ENCODE results near the gene TRIM71. TPM values are rescaled to one million over a fixed set of nuclear protein-coding genes. Genes with fewer than 3 reads are reported as not detected.

Gene TRIM71
- total and polyA plus RNA-seq, 2 of the 13 experiments (the other 11 are each of a cell fraction or from before 2014, with no cell fraction given), result 21.7 to 76.9 TPM

DNA sequence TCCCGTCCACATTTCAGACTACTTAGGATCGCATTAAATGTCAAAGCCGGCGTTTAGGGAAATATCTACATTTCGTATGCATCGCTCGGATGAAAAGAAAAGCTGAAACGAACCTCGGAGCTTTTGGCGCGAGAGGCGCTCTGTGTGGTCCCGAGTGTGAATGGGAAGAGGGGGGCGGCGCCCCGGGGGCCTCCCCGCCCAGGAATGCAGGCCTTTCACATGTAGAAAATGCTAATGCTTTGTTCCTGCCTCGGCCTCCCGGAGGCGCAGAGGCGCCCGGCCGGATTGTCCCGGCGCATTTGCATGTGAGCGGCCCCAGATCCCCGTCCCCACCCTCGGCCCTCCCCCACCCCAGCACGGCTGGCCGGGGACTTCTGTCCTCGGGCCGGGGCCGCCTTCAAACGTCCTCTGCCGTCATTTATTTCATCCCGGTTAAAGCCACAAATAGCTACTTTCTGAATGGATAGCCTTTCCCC lies 37.0 kb upstream of the TRIM71 start (continued):
- TF ChIP-seq, protein P1, sequence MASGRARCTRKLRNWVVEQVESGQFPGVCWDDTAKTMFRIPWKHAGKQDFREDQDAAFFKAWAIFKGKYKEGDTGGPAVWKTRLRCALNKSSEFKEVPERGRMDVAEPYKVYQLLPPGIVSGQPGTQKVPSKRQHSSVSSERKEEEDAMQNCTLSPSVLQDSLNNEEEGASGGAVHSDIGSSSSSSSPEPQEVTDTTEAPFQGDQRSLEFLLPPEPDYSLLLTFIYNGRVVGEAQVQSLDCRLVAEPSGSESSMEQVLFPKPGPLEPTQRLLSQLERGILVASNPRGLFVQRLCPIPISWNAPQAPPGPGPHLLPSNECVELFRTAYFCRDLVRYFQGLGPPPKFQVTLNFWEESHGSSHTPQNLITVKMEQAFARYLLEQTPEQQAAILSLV (CRISPR knock-in tag; IDR thresholded peaks at IDR 0.05; ENCODE audit: borderline replicate concordance), result no peak
- no peak; the same call in 1 of the 2 replicates for TF ChIP-seq NFIC (IDR thresholded peaks at IDR 0.05; ENCODE audit: low read length)
- TF ChIP-seq HNF4G (IDR thresholded peaks at IDR 0.05; ENCODE audit: borderline replicate concordance, low read depth, low read length), result peak; percentile 45; the same call in 1 of the 2 replicates
- TF ChIP-seq HNF4G (CRISPR knock-in tag; IDR thresholded peaks at IDR 0.05; ENCODE audit: borderline replicate concordance, low read depth), result no peak
- no peak for TF ChIP-seq MAFG (CRISPR knock-in tag; IDR thresholded peaks at IDR 0.05)
- peak; percentile 33; the same call in 1 of the 2 replicates for TF ChIP-seq TCF7 (IDR thresholded peaks at IDR 0.05; ENCODE audit: low read depth)
- TF ChIP-seq, protein P2, sequence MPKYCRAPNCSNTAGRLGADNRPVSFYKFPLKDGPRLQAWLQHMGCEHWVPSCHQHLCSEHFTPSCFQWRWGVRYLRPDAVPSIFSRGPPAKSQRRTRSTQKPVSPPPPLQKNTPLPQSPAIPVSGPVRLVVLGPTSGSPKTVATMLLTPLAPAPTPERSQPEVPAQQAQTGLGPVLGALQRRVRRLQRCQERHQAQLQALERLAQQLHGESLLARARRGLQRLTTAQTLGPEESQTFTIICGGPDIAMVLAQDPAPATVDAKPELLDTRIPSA (CRISPR knock-in tag; IDR thresholded peaks at IDR 0.05; ENCODE audit: borderline replicate concordance), result no peak
- TF ChIP-seq FOXA3 (CRISPR knock-in tag; IDR thresholded peaks at IDR 0.05), result no peak
- TF ChIP-seq NFIB (CRISPR knock-in tag; IDR thresholded peaks at IDR 0.05; ENCODE audit: borderline replicate concordance), result no peak
- TF ChIP-seq SALL2 (CRISPR knock-in tag; IDR thresholded peaks at IDR 0.05), result 0 out of 2 replicates have a peak, but pooled peaks have one; percentile 13
- TF ChIP-seq, protein P3, sequence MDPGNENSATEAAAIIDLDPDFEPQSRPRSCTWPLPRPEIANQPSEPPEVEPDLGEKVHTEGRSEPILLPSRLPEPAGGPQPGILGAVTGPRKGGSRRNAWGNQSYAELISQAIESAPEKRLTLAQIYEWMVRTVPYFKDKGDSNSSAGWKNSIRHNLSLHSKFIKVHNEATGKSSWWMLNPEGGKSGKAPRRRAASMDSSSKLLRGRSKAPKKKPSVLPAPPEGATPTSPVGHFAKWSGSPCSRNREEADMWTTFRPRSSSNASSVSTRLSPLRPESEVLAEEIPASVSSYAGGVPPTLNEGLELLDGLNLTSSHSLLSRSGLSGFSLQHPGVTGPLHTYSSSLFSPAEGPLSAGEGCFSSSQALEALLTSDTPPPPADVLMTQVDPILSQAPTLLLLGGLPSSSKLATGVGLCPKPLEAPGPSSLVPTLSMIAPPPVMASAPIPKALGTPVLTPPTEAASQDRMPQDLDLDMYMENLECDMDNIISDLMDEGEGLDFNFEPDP (CRISPR knock-in tag; conservative IDR thresholded peaks at IDR 0.05), result no peak
- TF ChIP-seq, protein P4, sequence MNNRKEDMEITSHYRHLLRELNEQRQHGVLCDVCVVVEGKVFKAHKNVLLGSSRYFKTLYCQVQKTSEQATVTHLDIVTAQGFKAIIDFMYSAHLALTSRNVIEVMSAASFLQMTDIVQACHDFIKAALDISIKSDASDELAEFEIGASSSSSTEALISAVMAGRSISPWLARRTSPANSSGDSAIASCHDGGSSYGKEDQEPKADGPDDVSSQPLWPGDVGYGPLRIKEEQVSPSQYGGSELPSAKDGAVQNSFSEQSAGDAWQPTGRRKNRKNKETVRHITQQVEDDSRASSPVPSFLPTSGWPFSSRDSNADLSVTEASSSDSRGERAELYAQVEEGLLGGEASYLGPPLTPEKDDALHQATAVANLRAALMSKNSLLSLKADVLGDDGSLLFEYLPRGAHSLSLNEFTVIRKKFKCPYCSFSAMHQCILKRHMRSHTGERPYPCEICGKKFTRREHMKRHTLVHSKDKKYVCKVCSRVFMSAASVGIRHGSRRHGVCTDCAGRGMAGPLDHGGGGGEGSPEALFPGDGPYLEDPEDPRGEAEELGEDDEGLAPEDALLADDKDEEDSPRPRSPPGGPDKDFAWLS (CRISPR knock-in tag; IDR thresholded peaks at IDR 0.05; ENCODE audit: borderline replicate concordance), result no peak
- TF ChIP-seq HNRNPH1 (optimal IDR thresholded peaks at IDR 0.05; ENCODE audit: low read depth, low read length), result no peak
- TF ChIP-seq, protein P5, sequence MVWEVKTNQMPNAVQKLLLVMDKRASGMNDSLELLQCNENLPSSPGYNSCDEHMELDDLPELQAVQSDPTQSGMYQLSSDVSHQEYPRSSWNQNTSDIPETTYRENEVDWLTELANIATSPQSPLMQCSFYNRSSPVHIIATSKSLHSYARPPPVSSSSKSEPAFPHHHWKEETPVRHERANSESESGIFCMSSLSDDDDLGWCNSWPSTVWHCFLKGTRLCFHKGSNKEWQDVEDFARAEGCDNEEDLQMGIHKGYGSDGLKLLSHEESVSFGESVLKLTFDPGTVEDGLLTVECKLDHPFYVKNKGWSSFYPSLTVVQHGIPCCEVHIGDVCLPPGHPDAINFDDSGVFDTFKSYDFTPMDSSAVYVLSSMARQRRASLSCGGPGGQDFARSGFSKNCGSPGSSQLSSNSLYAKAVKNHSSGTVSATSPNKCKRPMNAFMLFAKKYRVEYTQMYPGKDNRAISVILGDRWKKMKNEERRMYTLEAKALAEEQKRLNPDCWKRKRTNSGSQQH (CRISPR knock-in tag; IDR thresholded peaks at IDR 0.05; ENCODE audit: low read depth), result no peak; the same call in 1 of the 2 replicates
- no peak for TF ChIP-seq TEAD2 (CRISPR knock-in tag; IDR thresholded peaks at IDR 0.05)
- no peak for TF ChIP-seq HHEX (CRISPR knock-in tag; IDR thresholded peaks at IDR 0.05)
- TF ChIP-seq ZSCAN20 (CRISPR knock-in tag; IDR thresholded peaks at IDR 0.05; ENCODE audit: borderline replicate concordance), result no peak
- no peak for TF ChIP-seq CHD4 (IDR thresholded peaks at IDR 0.05; ENCODE audit: borderline replicate concordance, low read length)
- TF ChIP-seq JUND (CRISPR knock-in tag; IDR thresholded peaks at IDR 0.05), result no peak
- TF ChIP-seq, protein P6, sequence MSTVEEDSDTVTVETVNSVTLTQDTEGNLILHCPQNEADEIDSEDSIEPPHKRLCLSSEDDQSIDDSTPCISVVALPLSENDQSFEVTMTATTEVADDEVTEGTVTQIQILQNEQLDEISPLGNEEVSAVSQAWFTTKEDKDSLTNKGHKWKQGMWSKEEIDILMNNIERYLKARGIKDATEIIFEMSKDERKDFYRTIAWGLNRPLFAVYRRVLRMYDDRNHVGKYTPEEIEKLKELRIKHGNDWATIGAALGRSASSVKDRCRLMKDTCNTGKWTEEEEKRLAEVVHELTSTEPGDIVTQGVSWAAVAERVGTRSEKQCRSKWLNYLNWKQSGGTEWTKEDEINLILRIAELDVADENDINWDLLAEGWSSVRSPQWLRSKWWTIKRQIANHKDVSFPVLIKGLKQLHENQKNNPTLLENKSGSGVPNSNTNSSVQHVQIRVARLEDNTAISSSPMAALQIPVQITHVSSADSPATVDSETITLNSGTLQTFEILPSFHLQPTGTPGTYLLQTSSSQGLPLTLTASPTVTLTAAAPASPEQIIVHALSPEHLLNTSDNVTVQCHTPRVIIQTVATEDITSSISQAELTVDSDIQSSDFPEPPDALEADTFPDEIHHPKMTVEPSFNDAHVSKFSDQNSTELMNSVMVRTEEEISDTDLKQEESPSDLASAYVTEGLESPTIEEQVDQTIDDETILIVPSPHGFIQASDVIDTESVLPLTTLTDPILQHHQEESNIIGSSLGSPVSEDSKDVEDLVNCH (CRISPR knock-in tag; IDR thresholded peaks at IDR 0.05), result no peak
- no peak; the same call in 1 of the 2 replicates for TF ChIP-seq PHF21A (CRISPR knock-in tag; IDR thresholded peaks at IDR 0.05)

Data from HepG2 (cell line).